ENCODE data around the gene SH3RF3. TPM values are rescaled to one million over a fixed set of nuclear protein-coding genes. Genes with fewer than 3 reads are reported as not detected.
A peak's percentile ranks its signal among the peaks of the same experiment; 100 is the strongest.

SH3RF3 gene
- total and polyA plus RNA-seq, 12 donors: 0.72 to 19.1 (median 12.2) TPM

GRCh38 chr2:109256921-109257320, 127.9 kb downstream of the SH3RF3 start:
- no peak for TF ChIP-seq POLR2A (IDR thresholded peaks at IDR 0.05)
- TF ChIP-seq, protein P1, sequence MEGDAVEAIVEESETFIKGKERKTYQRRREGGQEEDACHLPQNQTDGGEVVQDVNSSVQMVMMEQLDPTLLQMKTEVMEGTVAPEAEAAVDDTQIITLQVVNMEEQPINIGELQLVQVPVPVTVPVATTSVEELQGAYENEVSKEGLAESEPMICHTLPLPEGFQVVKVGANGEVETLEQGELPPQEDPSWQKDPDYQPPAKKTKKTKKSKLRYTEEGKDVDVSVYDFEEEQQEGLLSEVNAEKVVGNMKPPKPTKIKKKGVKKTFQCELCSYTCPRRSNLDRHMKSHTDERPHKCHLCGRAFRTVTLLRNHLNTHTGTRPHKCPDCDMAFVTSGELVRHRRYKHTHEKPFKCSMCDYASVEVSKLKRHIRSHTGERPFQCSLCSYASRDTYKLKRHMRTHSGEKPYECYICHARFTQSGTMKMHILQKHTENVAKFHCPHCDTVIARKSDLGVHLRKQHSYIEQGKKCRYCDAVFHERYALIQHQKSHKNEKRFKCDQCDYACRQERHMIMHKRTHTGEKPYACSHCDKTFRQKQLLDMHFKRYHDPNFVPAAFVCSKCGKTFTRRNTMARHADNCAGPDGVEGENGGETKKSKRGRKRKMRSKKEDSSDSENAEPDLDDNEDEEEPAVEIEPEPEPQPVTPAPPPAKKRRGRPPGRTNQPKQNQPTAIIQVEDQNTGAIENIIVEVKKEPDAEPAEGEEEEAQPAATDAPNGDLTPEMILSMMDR (IDR thresholded peaks at IDR 0.05): no peak
- DNase-seq: peak in 6 of 7 donors; percentile 58 to 86 (median 78)
- WGBS, 4 donors: 53 to 67% (median 57%) methylated on average over 4 to 7 of the region's 7 CpGs
- Histone ChIP-seq H3K27ac (peak overlapping the region in 3 of 5 donors; percentile 4 to 65 (median 50)), H3K4me1 (replicated peaks in 1 of 2) (peaks cover 26 to 58% of the 10 kb centered on the region in 2 donors), H3K36me3 (replicated peaks in 1 of 2) (no peaks in the 10 kb centered on the region), H3K27me3 (no peaks in the 10 kb centered on the region), H3K4me3 (no peak overlapping the region), H3K9me3 (replicated peaks in 1 of 3) (no peaks in the 10 kb centered on the region)
- intact Hi-C loops (cut with DNase I): no loop called here

DNA sequence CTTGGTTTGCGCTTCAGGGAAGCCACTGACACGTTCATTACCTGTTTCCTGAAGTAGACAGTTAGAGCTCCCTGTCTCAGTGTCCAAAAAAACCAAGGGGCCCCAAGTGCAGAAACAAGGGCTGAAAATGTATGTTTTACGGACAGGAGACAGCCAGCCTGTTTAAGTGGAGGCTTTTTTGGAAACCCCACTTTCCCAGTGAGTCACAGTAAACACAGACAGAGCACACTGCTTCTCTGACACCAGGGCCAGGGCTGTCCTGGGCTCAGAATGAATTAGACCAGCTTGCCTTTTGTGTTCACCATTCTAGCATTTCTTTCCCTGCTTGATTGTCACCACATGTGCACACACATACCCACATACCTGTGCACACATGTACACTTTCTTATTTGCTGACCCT, 128.6 kb downstream of the SH3RF3 start:
- intact Hi-C loops (cut with DNase I): no loop called here

GRCh38 chr2:109258376-109258775, 129.4 kb downstream of the SH3RF3 start:
- TF ChIP-seq POLR2A (IDR thresholded peaks at IDR 0.05): no peak
- TF ChIP-seq, protein P1 (IDR thresholded peaks at IDR 0.05): no peak
- no peaks in the 10 kb centered on the region for H3K36me3 ChIP-seq (replicated peaks in 1 of 2)
- 86 to 90% methylated on average over 9 of the region's 9 CpGs; no CpG with 5 or more reads in 2 of the 4 donors for WGBS, 4 donors
- H3K9me3 ChIP-seq (replicated peaks in 1 of 3): no peaks in the 10 kb centered on the region
- no peak for DNase-seq
- no peak overlapping the region for H3K4me3 ChIP-seq
- no peak overlapping the region for H3K27ac ChIP-seq
- no peaks in the 10 kb centered on the region for H3K27me3 ChIP-seq
- peaks cover 23 to 58% of the 10 kb centered on the region in 2 donors for H3K4me1 ChIP-seq (replicated peaks in 1 of 2)
- intact Hi-C loops (cut with DNase I): no loop called here

More for the DNA sequence above, 128.6 kb downstream of the SH3RF3 start:
- DNase-seq: no peak
- TF ChIP-seq POLR2A (IDR thresholded peaks at IDR 0.05): no peak
- TF ChIP-seq, protein P1 (IDR thresholded peaks at IDR 0.05): no peak
- Histone ChIP-seq H3K27me3 (no peaks in the 10 kb centered on the region), H3K9me3 (replicated peaks in 1 of 3) (no peaks in the 10 kb centered on the region), H3K27ac (peak overlapping the region in 2 of 5 donors; percentile 50 to 65), H3K36me3 (replicated peaks in 1 of 2) (no peaks in the 10 kb centered on the region), H3K4me1 (replicated peaks in 1 of 2) (peaks cover 26 to 58% of the 10 kb centered on the region in 2 donors), H3K4me3 (no peak overlapping the region)
- 80 to 92% (median 85%) methylated on average over 3 of the region's 3 CpGs for WGBS, 4 donors

DNA sequence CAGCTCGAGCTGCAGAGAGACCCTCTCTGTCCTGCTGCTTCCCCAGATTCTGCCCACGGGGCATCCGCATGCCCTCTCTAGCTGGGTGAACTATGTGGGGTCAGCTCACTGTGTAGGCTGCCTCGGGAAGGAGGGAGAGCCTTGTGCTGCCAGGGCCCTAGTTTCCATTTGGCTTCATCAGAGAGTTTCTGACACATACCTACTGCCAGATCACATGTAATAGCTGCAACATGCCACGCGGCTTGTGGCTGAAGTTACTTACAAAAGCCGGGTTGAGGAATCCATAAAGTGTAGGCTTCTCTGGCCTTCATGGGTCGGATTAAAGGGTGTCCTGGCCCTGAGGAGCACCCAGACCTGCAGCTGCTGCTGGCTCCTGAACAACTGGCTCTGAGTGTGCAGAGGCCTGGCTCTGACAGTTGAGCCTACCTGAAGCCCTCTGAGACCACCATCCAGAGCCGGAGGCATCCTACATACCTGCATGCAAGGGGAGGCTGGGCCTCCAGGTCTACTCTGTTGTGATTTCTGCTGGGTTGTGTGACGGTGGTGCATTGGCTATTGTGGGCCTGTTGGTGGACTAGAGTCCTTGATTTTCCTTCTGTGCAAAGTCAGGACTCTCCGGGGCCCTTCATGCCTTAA, 130.0 kb downstream of the SH3RF3 start:
- Histone ChIP-seq H3K4me3 (no peak overlapping the region), H3K27ac (no peak overlapping the region), H3K27me3 (no peaks in the 10 kb centered on the region), H3K36me3 (replicated peaks in 1 of 2) (no peaks in the 10 kb centered on the region), H3K4me1 (replicated peaks in 1 of 2) (peaks cover 18 to 53% of the 10 kb centered on the region in 2 donors), H3K9me3 (replicated peaks in 1 of 3) (no peaks in the 10 kb centered on the region)
- WGBS, 4 donors: 88 to 96% (median 93%) methylated on average over 8 to 11 of the region's 11 CpGs
- intact Hi-C loops (cut with DNase I): no loop called here
- peak in 1 of 7 donors; percentile 9 for DNase-seq
- no peak for TF ChIP-seq POLR2A (IDR thresholded peaks at IDR 0.05)
- TF ChIP-seq, protein P1 (IDR thresholded peaks at IDR 0.05): no peak

Measured in adrenal gland (tissue), 12 donors.